Psoas muscle (tissue), 8 donors: ENCODE data around the gene FGF11. TPM values are rescaled to one million over a fixed set of nuclear protein-coding genes. Genes with fewer than 3 reads are reported as not detected.

Source experiments
- ATAC-seq, 4 donors: fragments of 200-7000 bp; cut with Tn5 transposase; one replicate each; pipeline ENCODE4 v1.9.1; 2020; ENCODE audit warnings: moderate library complexity in 3 of 4, mild to moderate bottlenecking in 2 of 4
- DNase-seq, 2 donors: peaks; one replicate each; pipeline ENCODE4 v3.0.0-alpha.2; 2020
- H3K27ac ChIP-seq: fragments of 200-600 bp; one replicate; pipeline ENCODE4 v1.8.0; 2022
- H3K27me3 ChIP-seq, 3 donors: fragments of 200-600 bp in 1 of 3; one replicate each; pipeline versions ENCODE4 v1.6.1 to v1.8.0; 2013 to 2022; ENCODE audit warnings: low read length in 2 of 3, mild to moderate bottlenecking in 2 of 3, moderate library complexity in 1 of 3; ENCODE audit not compliant: insufficient read depth in 3 of 3
- H3K36me3 ChIP-seq, 2 donors: fragments of 200-600 bp in 1 of 2; one replicate each; pipeline versions ENCODE4 v1.6.1 to v1.8.0; 2013 to 2022; ENCODE audit warnings: low read depth in 1 of 2, mild to moderate bottlenecking in 1 of 2, moderate library complexity in 1 of 2; ENCODE audit not compliant: insufficient read depth in 1 of 2
- H3K4me1 ChIP-seq: fragments of 200-600 bp; one replicate; pipeline ENCODE4 v1.8.0; 2022
- H3K4me3 ChIP-seq: fragments of 200-600 bp; one replicate; pipeline ENCODE4 v1.8.0; 2022; ENCODE audit warnings: mild to moderate bottlenecking
- H3K9me3 ChIP-seq: fragments of 200-600 bp; one replicate; pipeline ENCODE4 v1.8.0; 2022
- CTCF ChIP-seq: fragments of 200-600 bp; IDR thresholded peaks from one replicate; pipeline ENCODE4 v1.8.0; 2022; ENCODE audit warnings: antibody characterized with exemption
- WGBS, 3 donors: extraction: QIAGEN DNeasy Blood & Tissue Kit; methylation state at CpG; one replicate each; pipeline versions ENCODE4 v1.1.6 to v1.1.7; 2013; 5-methylcytosine and 5-hydroxymethylcytosine counted together
- intact Hi-C, 2 donors: fragments of 100-400 bp; cut with DNase I; formaldehyde crosslinking; loops; one replicate each; pipeline versions ENCODE4 v1.11.0 to v1.14.2; 2022
- polyA plus RNA-seq, 3 donors: library from polyadenylated mRNA; stranded (reverse); fragments of 200-250 nt; gene quantifications; one replicate each; pipeline ENCODE4 v1.2.3, GENCODE V29; 2013
- total RNA-seq, 4 donors: library from RNA; stranded (reverse); fragmentation: NEBNext Ultra II Directional in 2 of 4; extraction: Animal tissue kit (Norgen Biotek cat#: 25700) in 2 of 4; gene quantifications; one replicate each; pipeline versions ENCODE4 v1.2.1 to v1.2.4, GENCODE V29; 2021 to 2023
- donor health status: healthy with polysubstance abuse.
- donor health status: DM: no; HTN: no; CAD: no; lungs with moderate emphysema.
- donor health status: Bipolar disorder and iron deficiency.
- donor health status: healthy.
- donor health status: DM: yes; HTN: yes; CAD: no.
- donor health status: DM: no; HTN: no; CAD: no.
- donor health status: DM: no; HTN: no; CAD: no.
- donor health status: DM: yes; HTN: yes; CAD: no.

FGF11 gene
- total and polyA plus RNA-seq, 7 donors, result 2.0 to 21.1 (median 4.4) TPM

GRCh38 chr17:7415784-7416183, 23.5 kb upstream of the FGF11 start:
- DNase-seq (no peak), ATAC-seq (no peak)
- Histone ChIP-seq H3K27ac (no peak overlapping the region), H3K4me3 (no peak overlapping the region), H3K9me3 (no peaks in the 10 kb centered on the region), H3K36me3 (peaks cover 0 to 5% of the 10 kb centered on the region in 2 donors), H3K27me3 (no peaks in the 10 kb centered on the region), H3K4me1 (no peaks in the 10 kb centered on the region)
- TF ChIP-seq CTCF, result no peak
- intact Hi-C loops, result no loop called here
- WGBS, 3 donors, result 85 to 86% (median 85%) methylated on average over 23 of the region's 23 CpGs

- TF ChIP-seq CTCF, result no peak
- Histone ChIP-seq H3K4me1 (no peaks in the 10 kb centered on the region), H3K27ac (no peak overlapping the region), H3K36me3 (peaks cover 0 to 5% of the 10 kb centered on the region in 2 donors), H3K4me3 (no peak overlapping the region), H3K27me3 (no peaks in the 10 kb centered on the region), H3K9me3 (no peaks in the 10 kb centered on the region)
- intact Hi-C loops, result no loop called here
- no peak for DNase-seq
- WGBS, 3 donors, result 80 to 84% (median 81%) methylated on average over 6 of the region's 6 CpGs
- no peak for ATAC-seq
These were observed 23.0 kb upstream of the FGF11 start for GRCh38 chr17:7416323-7416722.

- 95% methylated on average over 41 to 54 of the region's 54 CpGs for WGBS, 3 donors
- ATAC-seq, result no peak
- no peak for DNase-seq
- H3K4me1 ChIP-seq, result no peaks in the 10 kb centered on the region
- H3K36me3 ChIP-seq, result peaks cover 0 to 5% of the 10 kb centered on the region in 2 donors
- H3K27ac ChIP-seq, result no peak overlapping the region
- H3K4me3 ChIP-seq, result no peak overlapping the region
- no peaks in the 10 kb centered on the region for H3K27me3 ChIP-seq
- TF ChIP-seq CTCF, result no peak
- no peaks in the 10 kb centered on the region for H3K9me3 ChIP-seq
- intact Hi-C loops, result no loop called here
These were observed 22.2 kb upstream of the FGF11 start for GRCh38 chr17:7417056-7417655.

- ATAC-seq (no peak), DNase-seq (no peak)
- 65 to 71% (median 68%) methylated on average over 17 to 18 of the region's 18 CpGs for WGBS, 3 donors
- H3K27ac ChIP-seq, result no peak overlapping the region
- H3K9me3 ChIP-seq, result no peaks in the 10 kb centered on the region
- peaks cover 0 to 5% of the 10 kb centered on the region in 2 donors for H3K36me3 ChIP-seq
- H3K4me3 ChIP-seq, result no peak overlapping the region
- no peak for TF ChIP-seq CTCF
- no peaks in the 10 kb centered on the region for H3K27me3 ChIP-seq
- intact Hi-C loops, result no loop called here
- no peaks in the 10 kb centered on the region for H3K4me1 ChIP-seq
These were observed 20.7 kb upstream of the FGF11 start for GRCh38 chr17:7418472-7419152.
